Measurements from ENCODE around the gene SEMA5A.

The SEMA5A gene, protein sequence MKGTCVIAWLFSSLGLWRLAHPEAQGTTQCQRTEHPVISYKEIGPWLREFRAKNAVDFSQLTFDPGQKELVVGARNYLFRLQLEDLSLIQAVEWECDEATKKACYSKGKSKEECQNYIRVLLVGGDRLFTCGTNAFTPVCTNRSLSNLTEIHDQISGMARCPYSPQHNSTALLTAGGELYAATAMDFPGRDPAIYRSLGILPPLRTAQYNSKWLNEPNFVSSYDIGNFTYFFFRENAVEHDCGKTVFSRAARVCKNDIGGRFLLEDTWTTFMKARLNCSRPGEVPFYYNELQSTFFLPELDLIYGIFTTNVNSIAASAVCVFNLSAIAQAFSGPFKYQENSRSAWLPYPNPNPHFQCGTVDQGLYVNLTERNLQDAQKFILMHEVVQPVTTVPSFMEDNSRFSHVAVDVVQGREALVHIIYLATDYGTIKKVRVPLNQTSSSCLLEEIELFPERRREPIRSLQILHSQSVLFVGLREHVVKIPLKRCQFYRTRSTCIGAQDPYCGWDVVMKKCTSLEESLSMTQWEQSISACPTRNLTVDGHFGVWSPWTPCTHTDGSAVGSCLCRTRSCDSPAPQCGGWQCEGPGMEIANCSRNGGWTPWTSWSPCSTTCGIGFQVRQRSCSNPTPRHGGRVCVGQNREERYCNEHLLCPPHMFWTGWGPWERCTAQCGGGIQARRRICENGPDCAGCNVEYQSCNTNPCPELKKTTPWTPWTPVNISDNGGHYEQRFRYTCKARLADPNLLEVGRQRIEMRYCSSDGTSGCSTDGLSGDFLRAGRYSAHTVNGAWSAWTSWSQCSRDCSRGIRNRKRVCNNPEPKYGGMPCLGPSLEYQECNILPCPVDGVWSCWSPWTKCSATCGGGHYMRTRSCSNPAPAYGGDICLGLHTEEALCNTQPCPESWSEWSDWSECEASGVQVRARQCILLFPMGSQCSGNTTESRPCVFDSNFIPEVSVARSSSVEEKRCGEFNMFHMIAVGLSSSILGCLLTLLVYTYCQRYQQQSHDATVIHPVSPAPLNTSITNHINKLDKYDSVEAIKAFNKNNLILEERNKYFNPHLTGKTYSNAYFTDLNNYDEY

DNA sequence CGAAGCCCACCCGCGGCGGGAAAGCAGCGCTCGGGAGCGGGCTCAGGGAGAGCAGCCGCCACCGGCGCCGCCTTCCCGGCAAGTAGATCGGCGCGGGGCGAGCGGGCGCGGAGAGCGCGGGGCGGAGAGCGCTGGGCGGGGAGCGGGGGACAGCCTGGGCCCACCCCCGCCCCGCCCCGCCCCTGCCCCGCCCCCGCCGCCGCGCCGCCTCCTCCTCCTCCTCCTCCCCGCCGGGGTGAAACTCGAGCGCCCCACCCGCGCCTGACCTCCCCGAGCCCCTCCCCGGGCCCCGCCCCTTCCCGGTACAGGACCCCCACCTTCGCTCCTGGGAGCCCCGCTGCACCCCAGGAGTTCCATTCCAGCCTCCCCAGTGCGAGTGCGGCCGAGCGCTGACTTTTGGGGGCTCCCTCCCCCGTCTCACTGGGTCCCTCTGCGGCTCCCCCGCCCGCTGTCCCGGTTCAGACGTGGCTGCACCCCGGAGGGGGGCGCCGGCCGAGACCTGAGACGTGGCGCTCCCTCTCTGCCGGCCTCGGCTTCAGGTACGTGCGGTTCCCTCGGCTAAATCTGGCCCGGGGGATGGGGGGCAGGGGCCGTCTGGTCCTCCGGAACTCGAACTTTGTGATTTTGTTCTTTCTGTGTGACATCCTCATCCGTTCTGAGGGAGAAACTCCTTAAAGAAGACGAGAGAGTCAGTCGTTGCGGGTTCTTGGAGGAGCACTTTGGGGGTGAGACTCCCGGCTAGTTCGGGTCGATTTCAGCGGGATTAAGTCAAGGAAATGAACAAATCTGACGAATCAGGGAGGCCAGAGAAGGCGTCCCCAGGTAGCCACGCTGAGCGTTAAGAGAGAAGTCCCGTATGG is at the start of gene SEMA5A:
Gene SEMA5A, minus strand, starts transcription at position 84 of the 860 bp plus-strand sequence. CDS start 166,129 bp downstream, outside the sequence.
- no peak for DNase-seq (ENCODE audit: low read depth)

DNA sequence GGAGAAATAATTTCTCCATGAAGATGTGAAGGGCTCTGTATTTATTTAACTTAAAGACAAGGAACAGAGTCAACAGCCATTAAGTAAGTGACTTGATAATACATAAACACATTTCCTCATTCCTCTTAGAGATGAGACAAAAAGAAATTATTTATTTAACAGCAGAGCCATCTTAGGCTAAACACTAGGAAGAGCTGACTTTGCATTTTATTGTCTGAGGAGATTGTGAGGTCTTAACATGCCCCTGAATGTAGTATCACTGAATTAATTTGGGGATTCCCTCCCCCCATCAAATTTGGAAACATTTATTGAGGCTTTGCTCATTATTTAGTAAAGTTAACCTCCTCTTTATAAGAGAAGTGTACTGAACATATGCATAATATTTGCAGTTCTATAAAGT is 49.0 kb upstream of the SEMA5A start:
- DNase-seq (ENCODE audit: low read depth) = no peak

DNA sequence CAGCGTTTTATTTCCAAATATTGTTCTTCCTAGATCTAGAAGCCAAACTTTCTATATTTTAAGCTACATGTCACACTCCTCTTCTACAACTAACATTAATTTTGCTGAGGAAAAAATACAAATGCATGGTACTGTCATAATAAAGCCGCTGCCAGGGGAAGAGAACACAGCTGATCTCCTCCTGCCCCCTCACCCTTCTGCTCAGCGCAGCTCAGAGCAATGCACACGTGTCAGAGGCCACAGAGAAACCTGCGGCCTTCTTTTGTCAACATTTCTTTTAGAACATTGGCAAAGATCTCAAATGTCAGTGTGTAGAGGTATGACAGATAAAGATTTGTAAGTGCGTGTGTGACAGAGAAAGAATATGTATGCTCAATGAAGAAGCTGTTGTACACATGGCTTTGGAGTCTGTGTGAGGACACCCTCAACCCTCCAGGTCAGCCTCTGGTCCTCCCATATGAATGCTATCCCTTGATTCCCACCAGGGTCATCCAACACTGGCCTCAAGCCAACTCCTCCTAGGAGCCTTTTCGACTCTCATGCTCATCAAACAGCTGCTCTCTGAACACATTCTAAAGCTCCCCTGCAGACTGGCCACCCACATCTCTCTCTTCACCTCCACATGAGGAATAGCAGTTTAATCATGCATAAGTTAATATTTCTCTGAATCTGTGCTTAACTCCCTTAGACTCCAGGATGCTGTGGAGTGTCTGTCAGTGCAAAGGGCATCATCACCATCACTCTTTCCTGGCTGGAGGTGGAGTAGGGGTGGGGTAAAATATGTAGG is 43.4 kb upstream of the SEMA5A start:
- DNase-seq (ENCODE audit: low read depth) = no peak

DNA sequence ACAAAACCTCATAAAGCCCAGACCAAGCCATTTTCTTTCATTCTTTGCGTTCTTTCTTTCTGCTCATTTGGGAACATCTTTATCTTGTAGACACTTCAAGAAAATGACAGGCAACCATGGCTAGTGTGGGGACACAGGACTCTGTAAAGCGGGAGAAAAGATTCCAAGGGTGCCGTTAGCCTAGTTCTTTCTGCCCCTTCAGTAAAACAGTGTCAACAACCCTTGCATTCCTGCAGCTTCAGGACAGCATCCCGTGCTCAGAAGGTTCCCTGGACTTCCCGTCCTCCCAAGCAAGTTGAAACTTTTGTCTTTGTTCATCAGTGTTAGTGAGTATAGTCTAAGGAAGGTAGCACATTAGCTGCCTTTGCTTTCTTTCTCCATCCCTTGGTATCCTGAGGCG is 42.4 kb upstream of the SEMA5A start:
- DNase-seq (ENCODE audit: low read depth) = no peak

DNA sequence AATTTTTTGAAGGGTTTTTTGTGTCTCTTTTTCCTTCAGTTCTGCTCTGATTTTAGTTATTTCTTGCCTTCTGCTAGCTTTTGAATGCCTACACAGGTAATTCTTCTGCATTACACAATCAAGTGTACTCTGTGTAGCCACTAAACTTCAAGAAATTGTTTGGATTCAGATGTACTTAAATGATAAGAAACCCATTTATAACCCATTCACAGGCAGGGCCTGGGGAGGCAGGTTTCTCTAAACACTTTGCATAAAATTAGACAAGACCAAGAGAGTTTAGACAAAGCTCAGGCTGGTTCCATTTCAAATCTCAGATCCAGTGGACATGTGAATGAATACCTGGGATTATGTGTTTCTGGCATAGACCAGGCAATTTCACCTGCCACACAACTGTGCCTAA is 41.3 kb upstream of the SEMA5A start:
- DNase-seq (ENCODE audit: low read depth) = no peak

DNA sequence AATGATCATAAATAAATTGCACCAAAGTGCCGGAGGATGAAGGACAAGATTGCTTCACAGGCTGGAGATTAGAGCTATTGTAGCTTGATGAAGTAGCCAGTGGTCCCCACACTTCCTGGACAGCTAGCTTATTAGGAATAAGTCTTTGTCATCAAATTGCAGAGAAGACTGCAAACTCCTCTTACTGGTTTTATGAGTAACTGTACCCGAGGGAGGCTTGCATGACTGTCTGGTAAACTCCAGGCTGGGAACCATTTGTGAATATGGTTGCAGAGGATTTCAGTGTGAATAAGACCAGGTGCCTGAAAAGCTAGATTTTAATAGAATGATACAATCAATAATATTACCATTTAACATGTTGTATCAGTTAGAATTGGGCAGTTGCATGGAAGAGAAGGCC is 36.5 kb upstream of the SEMA5A start:
- DNase-seq (ENCODE audit: low read depth) = no peak

DNA sequence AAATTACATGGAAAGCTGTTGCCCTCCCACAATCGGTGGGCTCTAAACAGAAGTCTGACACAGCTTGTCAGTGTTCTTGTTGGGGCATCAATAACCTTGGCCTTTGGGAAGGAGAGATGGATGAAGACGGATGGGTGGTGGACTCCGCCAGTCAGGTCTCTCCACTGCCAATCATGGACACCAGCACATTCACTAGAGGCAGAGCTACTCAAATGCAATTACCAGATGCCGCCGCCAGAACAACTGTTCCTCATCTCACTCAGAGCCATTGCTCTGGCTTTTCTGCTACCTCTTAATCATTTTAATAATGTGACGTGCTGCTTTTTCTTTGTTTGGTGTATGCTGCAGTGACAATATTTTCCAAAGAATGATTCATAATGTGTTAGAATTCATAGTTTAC is 27.9 kb upstream of the SEMA5A start:
- DNase-seq (ENCODE audit: low read depth) = no peak

DNA sequence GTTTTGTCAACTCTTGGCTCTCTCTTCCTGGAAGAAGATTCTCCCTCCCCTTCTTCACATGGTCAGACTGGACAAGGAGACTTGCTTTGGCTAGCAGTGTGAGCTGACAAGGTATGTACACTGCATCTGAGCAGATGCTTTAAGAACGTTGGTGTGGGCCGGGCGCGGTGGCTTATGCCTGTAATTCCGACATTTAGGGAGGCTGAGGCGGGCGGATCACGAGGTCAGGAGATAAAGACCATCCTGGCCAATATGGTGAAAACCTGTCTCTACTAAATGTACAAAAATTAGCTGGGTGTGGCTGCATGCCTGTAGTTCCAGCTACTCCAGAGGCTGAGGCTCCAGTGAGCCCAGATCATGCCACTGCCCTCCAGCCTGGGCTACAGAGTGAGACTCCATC is 26.4 kb upstream of the SEMA5A start:
- no peak for DNase-seq (ENCODE audit: low read depth)

DNA sequence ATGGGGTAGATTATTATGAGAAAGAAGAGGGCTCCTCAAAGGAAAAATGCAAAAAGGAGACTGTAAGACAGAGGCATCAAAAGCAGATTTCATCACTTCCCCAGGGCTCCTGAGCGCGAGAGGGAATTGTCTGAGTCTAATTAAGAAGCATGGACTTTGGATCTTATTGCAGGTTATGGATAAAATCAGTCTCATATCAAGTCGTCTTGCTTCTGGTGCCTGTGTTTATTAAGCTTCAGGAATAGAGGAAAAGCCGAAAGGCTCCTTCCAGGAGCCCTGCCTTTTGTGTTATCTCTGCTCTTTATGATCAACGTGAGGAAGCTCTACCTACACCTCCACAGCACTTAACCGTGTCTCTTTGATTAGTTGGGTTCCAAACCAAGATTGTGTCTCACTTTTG is 25.0 kb upstream of the SEMA5A start:
- DNase-seq (ENCODE audit: low read depth) = no peak

DNA sequence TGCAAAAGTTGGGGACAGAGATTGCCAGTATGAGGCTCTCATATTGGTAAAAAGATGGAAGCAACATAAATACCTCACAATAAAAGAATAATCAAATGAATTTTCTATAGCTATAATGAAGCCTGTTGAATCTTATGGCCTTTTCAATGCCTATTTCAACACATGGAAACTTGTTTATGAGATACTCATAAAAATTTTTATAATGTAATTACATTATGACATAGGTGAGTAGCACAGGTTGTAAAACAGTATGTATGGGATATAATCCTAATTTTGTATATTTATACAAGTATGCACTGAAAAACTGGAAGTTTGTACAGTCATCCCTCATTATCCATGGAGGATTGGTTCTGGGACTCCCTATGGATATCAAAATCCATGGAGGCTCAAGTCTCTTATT is 21.2 kb upstream of the SEMA5A start:
- DNase-seq (ENCODE audit: low read depth) = no peak

DNA sequence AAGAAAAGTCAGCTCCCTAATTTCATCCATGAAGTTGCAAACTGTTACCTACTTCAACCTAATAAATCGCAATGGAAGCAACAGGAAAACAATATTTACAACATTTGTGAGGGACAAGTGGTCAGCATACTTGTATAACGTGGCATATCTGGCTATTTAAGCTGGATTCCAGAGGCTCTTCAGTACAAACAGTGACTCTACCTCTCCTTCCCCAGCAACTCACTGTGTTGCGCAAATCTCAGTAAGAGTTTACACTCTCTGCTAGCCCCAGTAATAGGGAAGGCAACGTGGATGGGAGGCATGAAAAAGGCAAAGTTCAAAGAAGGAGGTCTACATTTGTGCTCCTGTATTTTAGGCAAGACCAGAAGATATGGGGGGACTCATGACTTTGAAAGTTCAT is 18.9 kb upstream of the SEMA5A start:
- DNase-seq (ENCODE audit: low read depth) = no peak

DNA sequence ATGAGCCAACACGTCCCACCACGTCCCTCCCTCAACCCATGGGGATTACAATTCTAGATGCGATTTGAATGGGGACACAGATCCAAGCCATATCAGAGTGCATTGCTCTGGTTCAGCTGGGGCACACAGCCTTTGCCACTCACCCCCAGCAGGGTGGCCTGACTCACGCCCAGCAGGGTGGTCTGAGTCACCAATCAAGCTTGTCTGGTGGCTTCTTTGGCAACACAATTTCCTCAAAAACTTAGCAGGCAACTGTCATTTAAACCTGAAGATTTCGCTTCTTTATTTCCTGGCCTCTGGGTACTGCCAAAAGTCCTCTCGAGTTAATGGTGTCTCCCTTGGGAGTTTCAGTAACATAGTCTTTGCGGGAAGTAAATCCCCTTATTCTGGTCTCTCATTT is 16.3 kb upstream of the SEMA5A start:
- no peak for DNase-seq (ENCODE audit: low read depth)

DNA sequence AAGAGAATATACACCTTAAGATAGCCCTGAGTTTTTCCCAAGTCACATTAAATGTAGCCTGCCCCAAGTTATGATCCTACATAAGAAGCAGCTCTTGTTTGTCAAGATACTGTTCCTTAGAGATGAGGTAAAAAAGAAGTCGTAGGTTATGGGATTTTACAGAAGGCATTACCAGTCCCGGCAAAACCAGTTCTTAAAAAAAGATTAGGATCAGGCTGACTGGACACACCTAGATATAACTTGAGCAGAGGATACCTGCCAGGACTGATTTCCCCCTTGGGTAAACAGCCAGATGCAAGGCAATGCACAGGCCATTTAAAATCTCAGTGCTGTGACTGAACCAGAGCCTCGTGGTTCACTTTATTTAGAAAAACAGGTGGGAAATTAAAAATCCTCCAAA is 14.1 kb upstream of the SEMA5A start:
- no peak for DNase-seq (ENCODE audit: low read depth)

DNA sequence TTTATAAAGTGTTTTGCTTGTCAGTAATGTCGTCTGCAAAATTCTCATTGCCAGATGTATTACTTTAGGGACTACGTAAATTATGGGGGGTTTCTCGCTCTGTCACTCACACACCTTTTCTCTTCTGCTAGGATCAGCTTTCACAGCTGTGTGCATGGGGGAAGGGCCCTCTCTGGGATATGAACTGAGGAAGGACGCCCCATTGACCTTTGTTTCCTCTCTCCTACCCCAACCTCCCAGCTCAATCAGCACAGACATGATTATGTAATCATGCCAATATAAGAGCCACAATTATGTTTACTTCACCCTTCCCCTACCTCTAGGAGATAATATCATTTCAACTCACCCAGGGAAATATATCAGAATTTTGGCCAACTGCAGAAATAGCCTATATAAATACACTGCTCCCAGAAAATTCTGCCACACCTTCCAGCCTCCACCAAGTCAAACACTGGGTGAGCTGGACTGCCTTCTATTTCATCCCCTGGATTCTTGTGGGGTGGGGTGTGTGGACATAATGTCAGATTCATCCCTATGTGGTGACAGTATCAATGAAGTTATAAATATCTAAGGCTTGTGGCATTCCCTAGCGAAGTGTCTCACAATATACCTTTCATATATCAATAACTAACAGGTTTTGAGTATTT is 12.6 kb upstream of the SEMA5A start:
- no peak for DNase-seq (ENCODE audit: low read depth)

DNA sequence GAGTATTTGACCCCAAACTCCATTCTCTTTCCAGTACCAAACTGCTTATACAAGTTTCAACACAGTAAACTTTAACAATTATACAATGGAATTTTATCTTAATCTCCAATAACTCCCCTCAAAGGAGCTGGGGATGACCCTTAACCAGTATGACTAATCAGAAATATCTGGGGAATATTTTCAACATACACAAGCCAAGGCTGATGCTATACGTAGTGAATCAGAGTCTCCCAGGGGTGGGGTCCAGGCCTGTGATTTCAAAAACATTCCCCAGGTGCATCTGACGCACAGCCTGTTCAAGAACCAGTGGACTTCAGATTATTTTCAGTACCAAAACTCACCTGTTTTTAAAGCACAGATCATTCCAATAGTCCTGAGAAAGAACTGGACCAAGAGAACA is 11.8 kb upstream of the SEMA5A start:
- DNase-seq (ENCODE audit: low read depth) = no peak

DNA sequence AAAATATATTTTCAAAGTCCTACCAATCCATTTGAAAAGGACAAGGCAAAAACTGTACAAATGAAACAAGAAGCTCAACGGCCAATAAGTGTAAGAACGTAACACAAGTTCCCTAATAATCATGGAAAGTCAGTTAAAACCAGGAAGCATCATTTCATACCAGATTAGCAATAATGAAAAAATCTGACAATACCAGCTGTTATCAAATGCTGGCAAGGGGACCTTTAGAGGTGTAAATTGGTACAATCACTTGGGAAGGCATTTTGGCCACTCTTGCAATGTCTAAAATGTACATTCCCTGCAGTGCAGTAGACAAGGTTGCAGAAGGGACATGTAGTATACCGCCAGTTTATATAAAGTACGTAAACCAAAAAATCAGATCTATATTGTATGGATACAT is 10.1 kb upstream of the SEMA5A start:
- DNase-seq (ENCODE audit: low read depth) = no peak

DNA sequence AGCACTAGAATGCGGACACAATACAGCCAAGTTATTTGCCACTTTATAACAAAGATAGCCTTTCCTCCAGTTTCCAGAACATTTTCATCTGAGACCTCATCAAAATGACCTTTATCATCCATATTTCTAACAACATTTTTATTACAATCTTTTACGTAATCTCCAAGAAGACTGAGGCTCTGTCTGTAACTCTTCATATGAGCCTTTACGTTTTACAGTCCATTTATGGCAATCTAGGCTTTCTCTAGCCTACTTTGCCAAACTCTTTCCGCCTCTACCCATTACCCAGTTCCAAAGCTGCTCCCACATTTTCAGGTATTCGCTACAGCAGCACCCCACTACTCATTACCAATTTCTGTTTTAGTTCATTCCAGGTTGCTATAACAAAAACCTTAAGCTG is 8.2 kb upstream of the SEMA5A start:
- no peak for DNase-seq (ENCODE audit: low read depth)

DNA sequence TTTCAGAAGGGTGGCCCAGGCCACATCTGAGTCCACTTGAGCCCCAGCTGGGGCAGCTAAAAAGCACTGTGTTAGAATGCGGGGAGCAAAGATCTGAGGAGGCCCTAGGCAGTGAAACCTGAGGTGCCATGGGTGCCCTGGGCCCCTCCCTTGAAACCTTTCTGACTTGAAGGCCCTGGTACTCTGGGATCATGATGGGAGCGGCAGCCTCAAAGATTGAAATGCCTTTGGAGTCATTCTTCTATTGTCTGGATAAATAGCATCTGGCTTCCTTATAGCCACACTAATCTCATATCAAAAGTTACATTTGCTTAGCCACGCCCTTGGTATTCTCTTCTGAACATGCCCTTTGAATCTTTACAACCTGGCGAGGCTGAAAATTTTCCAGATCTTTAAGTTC is 7.7 kb upstream of the SEMA5A start:
- no peak for DNase-seq (ENCODE audit: low read depth)

DNA sequence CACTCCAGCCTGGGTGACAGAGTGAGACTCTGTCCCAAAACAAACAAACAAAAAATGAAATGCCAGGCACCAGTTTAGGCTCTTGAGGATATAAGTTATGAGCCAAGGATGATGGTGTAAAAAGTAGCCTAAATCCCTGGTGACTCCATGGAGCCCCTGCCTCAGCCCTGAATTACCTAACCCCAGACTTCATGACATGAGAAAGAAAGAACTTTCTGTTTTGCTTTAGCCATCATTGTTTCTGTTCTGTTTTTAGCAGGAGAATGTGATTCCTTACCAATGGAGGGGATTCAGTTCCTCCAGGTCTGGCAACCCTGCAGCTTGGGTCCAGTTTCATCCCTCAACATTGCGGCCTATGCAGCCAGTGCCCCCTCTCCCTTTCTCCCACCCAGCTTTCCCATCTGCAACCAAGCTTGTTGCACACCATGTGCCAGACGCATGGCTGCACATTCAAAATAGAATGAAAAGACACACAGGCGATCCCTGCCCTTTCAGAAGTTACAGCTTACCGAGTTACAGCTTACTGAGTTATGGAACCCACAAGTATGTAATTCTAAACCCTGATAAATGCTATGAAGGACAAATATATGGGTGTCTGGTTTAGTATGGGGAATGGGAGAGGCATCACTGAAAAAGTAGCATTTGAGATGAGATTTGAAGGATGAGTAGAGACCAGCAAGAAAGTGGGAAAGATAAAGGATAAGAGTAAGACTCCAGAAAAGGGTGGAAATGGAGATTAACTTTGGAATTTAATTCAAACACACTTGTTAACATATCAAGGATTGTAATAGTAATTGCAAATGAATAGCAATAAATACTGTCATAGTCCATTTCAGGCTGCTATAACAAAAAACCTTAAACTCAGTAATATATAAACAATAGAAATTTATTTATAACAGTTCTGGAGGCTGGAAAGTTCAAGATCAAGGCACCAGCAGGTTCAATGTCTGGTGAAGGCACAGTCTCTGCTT is 6.0 kb upstream of the SEMA5A start:
- DNase-seq (ENCODE audit: low read depth) = no peak
